Vagina (tissue), 2 donors: Measurements from ENCODE around the gene MRFAP1L1.

Source experiments
- CTCF ChIP-seq, 3 experiments: fragments of 450-650 bp in 2 of 3; fragments of 200-600 bp in 1 of 3; sonication (generic) in 1 of 3; IDR thresholded peaks; one replicate each; pipeline ENCODE4 v1.5.1; 2017 to 2019; ENCODE audit warnings: antibody characterized with exemption in 3 of 3, mild to moderate bottlenecking in 2 of 3, moderate library complexity in 2 of 3
- POLR2AphosphoS5 ChIP-seq, 2 donors: sonication (generic); formaldehyde crosslinking; IDR thresholded peaks; one replicate each; pipeline ENCODE4 v1.9.0; 2017; ENCODE audit warnings: antibody characterized with exemption in 2 of 2, mild to moderate bottlenecking in 2 of 2, low read depth in 1 of 2; ENCODE audit not compliant: insufficient read depth in 1 of 2

- no peak for TF ChIP-seq CTCF (IDR thresholded peaks at IDR 0.05)
- TF ChIP-seq POLR2AphosphoS5 (IDR thresholded peaks at IDR 0.05; ENCODE audit: insufficient read depth in 1 of 2, low read depth in 1 of 2), result no peak
These were observed 33.3 kb upstream of the MRFAP1L1 start for GRCh38 chr4:6742989-6743388.
